ENCODE measurements around the gene ZCCHC7. TPM values are rescaled to one million over a fixed set of nuclear protein-coding genes. Genes with fewer than 3 reads are reported as not detected.

ZCCHC7 gene
- total and polyA plus RNA-seq, 7 experiments from 2014 or later = 26.1 to 47.1 (median 40.3) TPM

- ChIA-PET CTCF (interaction anchor here (0.6 kb wide), 1 partner anchor 30 kb away, joined by 3 read pairs; no protein-coding TSS in a partner anchor), POLR2A (interaction anchor here (0.7 kb wide), 1 partner anchor 75 kb away, joined by 3 read pairs; no protein-coding TSS in a partner anchor)
- Histone ChIP-seq H3K36me3 (ENCODE audit: control insufficient read depth in 2 of 3, insufficient read depth in 3 of 3, low read length in 3 of 3) (peaks cover 0 to 10% (median 0%) of the 10 kb centered on the region in 3 experiments), H3K4me3 (ENCODE audit: low read length) (no peak overlapping the region), H3K27me3 (ENCODE audit: control insufficient read depth in 2 of 2, insufficient read depth in 2 of 2, low read length in 2 of 2) (no peaks in the 10 kb centered on the region), H3K27ac (ENCODE audit: low read depth, low read length) (no peak overlapping the region), H3K4me1 (ENCODE audit: control insufficient read depth in 2 of 2, insufficient read depth in 2 of 2, low read length in 2 of 2) (peaks cover 4 to 15% of the 10 kb centered on the region in 2 donors), H3K9me3 (ENCODE audit: control insufficient read depth in 2 of 3, low read length in 3 of 3) (no peaks in the 10 kb centered on the region)
- Mint-ChIP-seq H3K27ac (peak overlapping the region in 1 of 9 donors; percentile 7), H3K27me3 (no peaks in the 10 kb centered on the region), H3K9me3 (peaks cover 0 to 5% (median 0%) of the 10 kb centered on the region in 11 donors), H3K4me1 (peaks cover 22 to 51% (median 42%) of the 10 kb centered on the region in 7 donors), H3K36me3 (peaks cover 7 to 52% (median 36%) of the 10 kb centered on the region in 5 donors), H3K4me3 (no peak overlapping the region)
- DNase-seq (no peak), ATAC-seq (no peak)
- intact Hi-C loops (cut with micrococcal nuclease) = loop anchor here in 1 of 2 donors (10.0 kb wide), 1 partner anchor 113 kb away; no protein-coding TSS in a partner anchor
Measured at GRCh38 chr9:37191403-37192089, 71.2 kb downstream of the ZCCHC7 start.

- Histone ChIP-seq H3K4me1 (ENCODE audit: control insufficient read depth in 2 of 2, insufficient read depth in 2 of 2, low read length in 2 of 2) (peaks cover 3 to 7% of the 10 kb centered on the region in 2 donors), H3K9me3 (ENCODE audit: control insufficient read depth in 2 of 3, low read length in 3 of 3) (no peaks in the 10 kb centered on the region), H3K27ac (ENCODE audit: low read depth, low read length) (no peak overlapping the region), H3K27me3 (ENCODE audit: control insufficient read depth in 2 of 2, insufficient read depth in 2 of 2, low read length in 2 of 2) (no peaks in the 10 kb centered on the region), H3K4me3 (ENCODE audit: low read length) (no peak overlapping the region), H3K36me3 (ENCODE audit: control insufficient read depth in 2 of 3, insufficient read depth in 3 of 3, low read length in 3 of 3) (peaks cover 0 to 10% (median 0%) of the 10 kb centered on the region in 3 experiments)
- Mint-ChIP-seq H3K36me3 (peaks cover 4 to 43% (median 29%) of the 10 kb centered on the region in 5 donors), H3K9me3 (peaks cover 0 to 4% (median 0%) of the 10 kb centered on the region in 11 donors), H3K4me1 (peaks cover 19 to 49% (median 43%) of the 10 kb centered on the region in 7 donors), H3K27me3 (no peaks in the 10 kb centered on the region), H3K27ac (no peak overlapping the region), H3K4me3 (no peak overlapping the region)
- DNase-seq (no peak), ATAC-seq (no peak)
- ChIA-PET CTCF (no interaction called here), POLR2A (interaction anchor here (0.5 kb wide), 1 partner anchor 623 kb away, joined by 4 read pairs; no protein-coding TSS in a partner anchor)
- intact Hi-C loops (cut with micrococcal nuclease) = loop anchor here in 1 of 2 donors (10.0 kb wide), 1 partner anchor 112 kb away; no protein-coding TSS in a partner anchor
Measured at GRCh38 chr9:37192803-37193202, 72.4 kb downstream of the ZCCHC7 start.

- ChIA-PET POLR2A (interaction anchor here (1.3 to 1.5 kb wide), 2 partner anchors 30 to 51 kb away, joined by 3 to 4 read pairs; no protein-coding TSS in a partner anchor), CTCF (interaction anchor here (0.6 kb wide), 1 partner anchor 107 kb away, joined by 5 read pairs; no protein-coding TSS in a partner anchor)
- Histone ChIP-seq H3K4me3 (ENCODE audit: low read length) (no peak overlapping the region), H3K9me3 (ENCODE audit: control insufficient read depth in 2 of 3, low read length in 3 of 3) (no peaks in the 10 kb centered on the region), H3K27ac (ENCODE audit: low read depth, low read length) (peak overlapping the region; percentile 22), H3K4me1 (ENCODE audit: control insufficient read depth in 2 of 2, insufficient read depth in 2 of 2, low read length in 2 of 2) (peaks cover 0 to 19% of the 10 kb centered on the region in 2 donors), H3K36me3 (ENCODE audit: control insufficient read depth in 2 of 3, insufficient read depth in 3 of 3, low read length in 3 of 3) (no peaks in the 10 kb centered on the region), H3K27me3 (ENCODE audit: control insufficient read depth in 2 of 2, insufficient read depth in 2 of 2, low read length in 2 of 2) (no peaks in the 10 kb centered on the region)
- Mint-ChIP-seq H3K27ac (peak overlapping the region in 7 of 9 donors; percentile 2 to 93 (median 49)), H3K4me3 (peak overlapping the region in 9 of 10 donors; percentile 12 to 72 (median 46)), H3K27me3 (no peaks in the 10 kb centered on the region), H3K9me3 (peaks cover 0 to 2% (median 0%) of the 10 kb centered on the region in 11 donors), H3K4me1 (peaks cover 39 to 68% (median 59%) of the 10 kb centered on the region in 7 donors), H3K36me3 (peaks cover 9 to 56% (median 40%) of the 10 kb centered on the region in 5 donors)
- DNase-seq = peak in 4 of 9 donors; percentile 5 to 17 (median 14)
- ATAC-seq = peak; percentile 58
- intact Hi-C loops (cut with micrococcal nuclease) = loop anchor here (2.0 to 10.0 kb wide), 5 partner anchors 13 to 120 kb away; partner anchors contain the start of gene ZCCHC7 (in 1 of the 2)
Measured at GRCh38 chr9:37197158-37198038, 77.0 kb downstream of the ZCCHC7 start.

GRCh38 chr9:37198039-37198729 is 77.8 kb downstream of the ZCCHC7 start:
- H3K9me3 Mint-ChIP-seq = peaks cover 0 to 2% (median 0%) of the 10 kb centered on the region in 11 donors
- Histone ChIP-seq H3K27me3 (ENCODE audit: control insufficient read depth in 2 of 2, insufficient read depth in 2 of 2, low read length in 2 of 2) (no peaks in the 10 kb centered on the region), H3K4me3 (ENCODE audit: low read length) (no peak overlapping the region), H3K9me3 (ENCODE audit: control insufficient read depth in 2 of 3, low read length in 3 of 3) (no peaks in the 10 kb centered on the region), H3K36me3 (ENCODE audit: control insufficient read depth in 2 of 3, insufficient read depth in 3 of 3, low read length in 3 of 3) (no peaks in the 10 kb centered on the region), H3K27ac (ENCODE audit: low read depth, low read length) (no peak overlapping the region), H3K4me1 (ENCODE audit: control insufficient read depth in 2 of 2, insufficient read depth in 2 of 2, low read length in 2 of 2) (peaks cover 0 to 19% of the 10 kb centered on the region in 2 donors)
- intact Hi-C loops (cut with micrococcal nuclease) = loop anchor here (5.0 to 10.0 kb wide), 4 partner anchors 51 to 121 kb away; partner anchors contain the start of gene ZCCHC7 (in 1 of the 2)
- ATAC-seq (peak; percentile 41), DNase-seq (no peak)
- H3K27me3 Mint-ChIP-seq = no peaks in the 10 kb centered on the region
- peak overlapping the region in 4 of 10 donors; percentile 7 to 48 (median 30) for H3K4me3 Mint-ChIP-seq
- POLR2A ChIA-PET = no interaction called here
- H3K4me1 Mint-ChIP-seq = peaks cover 39 to 68% (median 59%) of the 10 kb centered on the region in 7 donors
- H3K27ac Mint-ChIP-seq = peak overlapping the region in 6 of 9 donors; percentile 13 to 93 (median 46)
- peaks cover 9 to 57% (median 37%) of the 10 kb centered on the region in 5 donors for H3K36me3 Mint-ChIP-seq
- CTCF ChIA-PET = no interaction called here

DNA sequence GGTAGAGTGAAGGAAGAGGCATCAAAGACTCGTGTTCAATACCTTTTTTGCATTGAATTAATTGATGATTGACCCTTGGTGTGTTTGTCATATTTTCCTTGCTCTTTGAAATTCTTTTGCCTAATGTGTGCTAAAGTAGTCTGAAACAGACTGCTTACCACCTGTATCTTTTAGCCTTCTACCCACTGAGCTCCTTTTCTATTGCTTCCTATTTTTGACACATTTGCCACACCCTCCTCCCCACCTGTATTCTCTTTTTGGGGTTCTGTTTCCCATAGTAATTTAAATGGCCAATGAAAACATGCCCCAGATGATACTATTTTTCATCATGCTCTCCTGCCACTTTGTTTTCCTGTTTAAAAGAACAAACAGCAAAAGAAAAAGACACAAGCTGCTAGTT is 78.5 kb downstream of the ZCCHC7 start:
- ATAC-seq = no peak
- Histone ChIP-seq H3K36me3 (ENCODE audit: control insufficient read depth in 2 of 3, insufficient read depth in 3 of 3, low read length in 3 of 3) (no peaks in the 10 kb centered on the region), H3K4me1 (ENCODE audit: control insufficient read depth in 2 of 2, insufficient read depth in 2 of 2, low read length in 2 of 2) (peaks cover 0 to 19% of the 10 kb centered on the region in 2 donors), H3K9me3 (ENCODE audit: control insufficient read depth in 2 of 3, low read length in 3 of 3) (no peaks in the 10 kb centered on the region), H3K27ac (ENCODE audit: low read depth, low read length) (no peak overlapping the region), H3K4me3 (ENCODE audit: low read length) (no peak overlapping the region), H3K27me3 (ENCODE audit: control insufficient read depth in 2 of 2, insufficient read depth in 2 of 2, low read length in 2 of 2) (no peaks in the 10 kb centered on the region)
- intact Hi-C loops (cut with micrococcal nuclease) = loop anchor here (5.0 to 10.0 kb wide), 4 partner anchors 52 to 122 kb away; partner anchors contain the start of gene ZCCHC7 (in 1 of the 2)
- ChIA-PET POLR2A (no interaction called here), CTCF (interaction anchor here (0.6 kb wide), 1 partner anchor 52 kb away, joined by 3 read pairs; no protein-coding TSS in a partner anchor)
- peak overlapping the region in 2 of 10 donors; percentile 7 to 48 for H3K4me3 Mint-ChIP-seq
- peak overlapping the region in 4 of 9 donors; percentile 0 to 40 (median 18) for H3K27ac Mint-ChIP-seq
- H3K27me3 Mint-ChIP-seq = no peaks in the 10 kb centered on the region
- peaks cover 0 to 6% (median 0%) of the 10 kb centered on the region in 11 donors for H3K9me3 Mint-ChIP-seq
- H3K4me1 Mint-ChIP-seq = peaks cover 39 to 66% (median 59%) of the 10 kb centered on the region in 7 donors
- no peak for DNase-seq
- peaks cover 9 to 63% (median 42%) of the 10 kb centered on the region in 5 donors for H3K36me3 Mint-ChIP-seq
